CD4-positive, alpha-beta T cell treated with Interleukin-2 at 100 ng/mL for 4 hours (primary cell): ENCODE data around the gene DNAJB6.

Source experiments
- DNase-seq: peaks from one replicate; pipeline ENCODE4 v3.0.0-alpha.2; 2020; ENCODE audit warnings: low spot score

DNAJB6 gene

DNA sequence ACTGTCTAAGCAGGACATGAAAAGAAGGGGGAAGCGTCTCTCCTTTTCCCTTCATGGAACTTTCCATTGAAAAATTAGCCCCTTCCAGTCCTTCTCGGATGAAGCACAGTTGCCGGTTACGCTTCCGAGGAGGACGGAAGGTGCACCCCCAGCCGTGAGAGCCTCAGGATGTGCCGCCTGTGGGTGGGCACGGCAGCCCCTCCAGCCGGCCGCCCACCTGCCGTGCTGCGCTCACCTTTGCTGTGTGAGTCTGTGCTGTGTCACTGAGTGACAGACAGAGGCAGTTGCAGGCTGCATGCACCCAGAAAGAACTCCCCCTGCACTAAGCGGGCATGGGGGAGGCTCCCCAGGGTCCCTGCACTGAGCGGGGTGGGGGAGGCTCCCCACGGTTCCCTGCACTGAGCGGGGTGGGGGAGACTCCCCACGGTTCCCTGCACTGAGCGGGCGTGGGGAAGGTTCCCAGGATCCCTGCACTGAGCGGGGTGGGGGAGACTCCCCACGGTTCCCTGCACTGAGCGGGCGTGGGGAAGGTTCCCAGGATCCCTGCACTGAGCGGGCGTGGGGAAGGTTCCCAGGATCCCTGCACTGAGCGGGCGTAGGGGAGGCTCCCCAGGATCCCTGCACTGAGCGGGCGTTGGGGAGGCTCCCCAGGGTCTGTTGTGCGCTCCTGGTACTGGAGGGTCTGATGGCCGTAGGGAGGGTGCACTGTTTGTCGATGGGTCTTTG, 74.2 kb downstream of the DNAJB6 start:
- DNase-seq = no peak

DNA sequence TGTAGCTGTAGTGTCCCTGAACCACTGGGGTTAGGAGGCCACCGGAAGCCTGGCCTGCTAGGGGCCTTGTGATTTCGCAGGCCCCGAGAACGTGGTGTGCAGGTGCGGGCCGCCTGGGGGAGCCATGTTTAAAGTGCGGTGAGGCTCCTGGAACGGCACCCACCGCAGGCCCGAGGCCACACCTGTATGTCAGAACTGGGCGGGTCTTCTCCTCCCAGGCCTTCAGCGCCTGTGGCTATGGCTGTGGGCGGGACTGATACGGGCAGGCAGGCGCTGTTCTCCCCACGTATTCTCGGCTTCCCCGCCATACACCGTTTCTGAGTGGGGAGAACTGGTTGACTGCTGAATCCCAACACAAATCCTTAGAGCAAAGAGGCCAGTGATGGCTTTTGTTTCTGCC, 74.8 kb downstream of the DNAJB6 start:
- DNase-seq = peak; percentile 60

DNA sequence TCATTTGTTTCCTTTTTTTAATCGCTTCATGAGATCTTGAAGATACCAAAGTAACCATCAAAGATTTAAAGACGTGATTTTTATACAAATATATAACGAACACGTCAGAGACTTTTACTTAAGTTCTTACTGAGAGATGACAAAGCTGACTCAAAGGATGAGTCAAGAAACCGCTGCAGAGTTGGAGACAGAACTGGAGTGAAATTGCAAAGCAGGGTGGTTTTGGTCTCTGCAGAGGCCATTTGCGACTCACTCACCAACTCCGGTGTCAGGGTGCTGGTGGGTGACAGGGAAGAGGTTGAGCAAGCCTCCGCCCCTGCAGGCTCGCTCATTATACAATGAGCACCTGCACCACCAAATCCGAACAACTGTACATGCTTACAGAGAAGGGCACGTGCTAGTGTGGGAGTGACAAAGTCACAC, 75.2 kb downstream of the DNAJB6 start:
- peak; percentile 77 for DNase-seq

DNA sequence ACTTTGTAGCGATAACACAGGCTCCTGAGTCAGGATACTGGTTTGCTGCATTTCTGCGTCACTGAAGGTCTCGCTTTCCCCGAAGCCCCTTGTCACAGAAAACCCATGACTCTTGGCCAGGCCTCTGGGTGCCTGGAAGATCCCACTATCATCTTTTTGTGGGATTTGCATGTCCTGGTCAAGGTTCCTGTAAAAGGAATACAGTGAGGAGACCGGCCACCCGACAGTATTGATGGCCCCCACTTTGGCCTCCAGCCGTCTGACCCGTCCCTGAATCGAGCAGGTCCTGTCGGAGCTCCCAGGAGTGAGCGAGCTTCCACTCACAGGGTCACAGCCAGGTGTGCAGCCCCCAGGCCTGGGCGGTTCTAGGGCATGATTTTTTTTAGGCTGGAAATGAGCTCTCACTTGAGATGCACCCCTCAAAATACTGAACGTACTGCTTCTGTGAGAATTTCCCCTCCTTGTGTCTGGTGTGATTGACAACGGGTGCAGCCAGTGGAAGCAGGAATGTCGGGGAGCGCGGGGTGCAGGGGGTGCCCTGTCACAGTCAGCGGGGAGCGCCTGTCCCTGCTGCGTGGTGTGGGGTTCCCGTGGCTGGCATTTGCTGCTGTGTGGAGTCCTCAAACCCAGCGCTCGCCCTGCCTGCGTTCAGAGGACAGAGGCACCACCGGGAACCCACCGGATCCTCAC, 75.8 kb downstream of the DNAJB6 start:
- DNase-seq = no peak

DNA sequence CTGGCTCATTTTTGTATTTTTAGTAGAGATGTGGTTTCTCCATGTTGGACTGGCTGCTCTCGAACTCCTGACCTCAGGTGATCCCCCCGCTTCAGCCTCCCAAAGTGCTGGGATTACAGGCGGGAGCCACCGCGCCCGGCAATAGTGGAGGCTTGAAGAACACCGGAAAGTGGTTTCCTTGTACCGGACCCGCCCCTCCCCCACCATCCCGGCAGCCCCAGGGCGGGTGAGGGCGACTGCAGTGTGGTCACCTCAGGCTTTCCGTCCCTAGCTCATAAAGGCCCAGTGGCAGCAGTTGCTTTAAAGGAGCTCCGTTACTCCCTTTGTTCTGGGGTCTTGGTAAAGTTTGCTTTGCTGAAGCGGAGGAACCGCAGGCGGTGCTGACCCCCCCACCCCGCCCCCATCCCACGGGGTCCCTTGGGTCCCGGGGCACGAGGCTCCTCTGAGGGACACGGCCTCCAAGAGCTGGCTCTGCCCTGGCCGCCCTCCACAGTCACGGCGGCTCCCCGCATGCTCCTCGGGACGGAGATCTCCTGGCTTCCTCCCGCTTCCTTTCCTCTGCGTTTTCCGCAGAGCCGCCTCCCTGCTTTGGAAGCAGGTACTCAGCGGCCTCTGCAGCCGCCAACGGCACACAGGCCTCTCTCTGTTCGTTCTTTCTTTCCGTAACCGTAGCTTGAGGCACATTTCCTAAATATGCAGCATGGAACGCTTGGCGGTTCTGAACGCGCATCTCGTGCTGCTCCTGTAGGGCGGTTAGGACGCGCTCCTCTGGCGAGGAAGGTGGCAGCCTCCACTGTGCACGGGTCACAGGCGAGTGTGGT, 77.3 kb downstream of the DNAJB6 start:
- no peak for DNase-seq

DNA sequence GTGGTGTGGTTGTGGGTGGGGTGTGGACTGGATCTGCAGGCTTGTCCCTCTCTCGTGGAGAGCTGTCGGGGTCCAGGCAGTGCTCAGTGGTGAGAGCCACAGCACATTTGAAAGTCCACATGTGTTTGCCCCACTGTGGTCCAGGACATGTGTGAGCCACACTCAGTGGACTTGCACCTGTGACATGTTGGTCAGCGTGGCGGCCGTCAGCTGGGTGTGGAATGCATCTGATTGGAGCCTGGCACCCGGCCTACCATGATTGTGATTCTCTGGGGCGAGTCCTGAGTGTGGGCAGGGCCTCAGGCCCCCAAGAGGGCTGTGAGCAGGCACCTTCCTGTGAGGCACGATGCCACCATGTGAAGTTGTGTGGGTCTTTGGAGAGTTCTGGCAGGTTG, 77.9 kb downstream of the DNAJB6 start:
- no peak for DNase-seq

DNA sequence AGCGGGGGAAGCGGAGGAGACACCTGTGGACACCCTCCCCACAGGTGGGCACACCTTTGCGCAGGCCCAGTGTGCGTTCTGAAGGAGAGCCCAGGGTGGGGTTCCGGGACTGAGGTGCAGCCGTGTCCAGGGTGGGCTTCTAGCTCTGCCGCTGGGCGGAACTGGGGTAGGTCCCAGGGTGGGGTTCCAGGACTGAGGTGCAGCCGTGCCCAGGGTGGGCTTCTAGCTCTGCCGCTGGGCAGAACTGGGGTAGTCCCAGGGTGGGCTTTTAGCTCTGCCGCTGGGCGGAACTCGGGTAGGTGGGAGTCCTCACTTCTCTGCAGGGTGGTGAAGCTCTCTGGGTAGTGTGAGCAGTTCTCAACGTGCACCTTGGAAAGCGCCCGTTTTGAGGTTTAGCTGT, 78.7 kb downstream of the DNAJB6 start:
- no peak for DNase-seq

DNA sequence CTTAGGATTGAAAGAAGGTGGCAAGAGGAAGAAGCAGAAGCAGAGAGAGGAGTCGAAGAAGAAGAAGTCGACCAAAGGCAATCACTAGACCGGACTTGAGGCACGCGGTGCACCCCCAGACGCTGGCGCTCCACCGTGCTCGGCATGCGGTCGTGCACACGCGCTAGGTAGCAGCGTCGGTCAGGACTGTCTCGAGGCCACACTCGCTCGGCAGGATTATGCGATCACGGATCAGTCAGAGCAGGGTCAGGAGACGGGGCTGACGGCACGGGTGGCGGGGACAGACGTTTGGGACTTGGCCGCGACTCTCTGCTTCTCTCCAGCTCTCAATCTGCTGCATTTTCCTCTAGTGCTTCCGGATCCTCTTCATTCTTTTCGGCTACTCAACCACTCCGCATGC, 79.2 kb downstream of the DNAJB6 start:
- no peak for DNase-seq

DNA sequence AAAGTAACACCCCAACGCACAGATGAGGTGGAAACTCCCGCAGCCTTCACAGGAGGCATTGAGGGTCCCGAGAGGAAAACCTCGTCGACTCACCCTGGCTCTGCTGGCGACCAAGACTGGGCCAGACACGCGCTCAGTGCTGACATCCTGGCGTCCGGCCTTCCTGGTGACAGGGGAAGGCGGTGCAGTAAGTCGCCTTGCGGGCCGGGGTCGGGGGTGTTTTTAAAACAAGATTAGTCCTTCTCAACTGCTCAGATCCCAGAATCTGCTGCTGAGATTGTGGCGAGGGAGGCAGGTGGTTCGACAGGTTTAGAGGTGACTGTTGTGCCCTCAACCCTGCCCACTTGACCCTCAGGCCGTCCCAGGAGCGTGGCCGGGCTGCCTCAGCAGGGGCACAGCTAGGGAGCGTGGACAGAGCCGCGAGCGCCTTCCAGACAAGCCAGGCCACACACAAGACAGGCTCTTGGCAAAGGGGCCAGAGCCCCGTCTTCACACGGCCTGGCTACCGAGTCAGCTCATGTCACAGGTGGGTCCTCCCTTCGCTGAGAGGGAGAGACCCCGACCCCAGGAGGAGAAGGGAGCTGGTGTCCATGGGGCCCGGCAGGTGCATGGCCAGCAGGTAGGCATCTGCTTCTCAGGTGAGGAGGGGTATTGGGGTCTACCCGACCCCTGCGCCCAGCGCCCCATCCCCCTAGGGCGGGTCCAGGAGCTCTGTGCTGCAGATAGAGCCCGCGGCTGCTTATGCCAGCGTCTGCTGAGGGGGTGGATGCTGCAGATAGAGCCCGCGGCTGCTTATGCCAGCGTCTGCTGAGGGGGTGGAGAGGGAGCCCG, 81.6 kb downstream of the DNAJB6 start:
- DNase-seq = no peak

DNA sequence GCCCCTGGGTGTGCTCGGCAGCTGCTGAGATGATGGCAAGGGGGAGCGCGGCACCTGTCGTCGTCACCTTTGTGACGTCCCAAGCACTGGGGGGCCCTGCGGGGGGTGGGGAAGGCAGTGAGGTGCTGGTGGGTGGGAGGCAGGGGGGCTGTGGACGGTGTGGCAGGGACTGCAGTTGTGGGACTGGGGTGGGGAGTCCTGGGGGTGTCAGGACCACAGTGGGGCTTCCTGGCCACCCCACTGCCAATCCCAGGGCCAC, 82.2 kb downstream of the DNAJB6 start:
- DNase-seq = no peak

DNA sequence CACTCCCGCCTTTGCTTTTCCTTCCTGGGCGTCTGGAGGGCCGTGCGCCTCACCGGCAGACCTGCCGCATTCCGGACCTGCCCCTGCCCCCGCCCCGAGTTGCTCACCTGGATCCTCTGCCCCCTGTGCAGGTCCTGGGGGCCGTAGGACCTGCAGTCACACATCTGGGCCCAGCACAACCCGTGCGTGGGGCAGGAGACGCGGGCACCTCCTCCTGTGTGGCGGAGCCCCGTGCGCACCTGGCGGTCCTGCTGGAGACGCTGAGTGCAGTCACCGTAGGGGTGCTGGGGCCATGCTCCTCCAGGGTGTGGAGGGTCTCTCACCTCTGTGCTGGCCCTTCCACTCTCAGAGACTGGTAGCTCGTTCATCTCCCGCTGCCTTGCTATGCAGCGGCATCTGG, 85.5 kb downstream of the DNAJB6 start:
- no peak for DNase-seq

DNA sequence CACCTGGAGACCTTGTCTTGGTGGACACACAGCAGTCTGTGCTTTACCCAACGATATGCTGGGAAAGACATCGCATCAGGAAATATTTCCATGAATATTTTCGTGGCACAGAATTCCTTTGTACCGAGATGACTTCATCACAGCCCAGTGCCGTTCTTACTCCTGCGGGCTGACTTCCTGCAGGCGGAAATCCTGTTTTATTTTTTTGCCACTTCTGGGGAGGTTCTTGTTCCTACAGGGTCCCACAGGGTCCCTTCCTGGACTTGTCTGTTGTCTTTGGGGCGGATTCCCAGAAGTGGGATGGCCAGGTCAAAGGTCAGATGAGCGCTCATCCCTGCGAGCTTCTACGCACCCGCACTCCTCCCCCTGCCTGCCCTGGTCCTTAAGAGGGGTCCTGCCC, 86.5 kb downstream of the DNAJB6 start:
- DNase-seq = no peak

DNA sequence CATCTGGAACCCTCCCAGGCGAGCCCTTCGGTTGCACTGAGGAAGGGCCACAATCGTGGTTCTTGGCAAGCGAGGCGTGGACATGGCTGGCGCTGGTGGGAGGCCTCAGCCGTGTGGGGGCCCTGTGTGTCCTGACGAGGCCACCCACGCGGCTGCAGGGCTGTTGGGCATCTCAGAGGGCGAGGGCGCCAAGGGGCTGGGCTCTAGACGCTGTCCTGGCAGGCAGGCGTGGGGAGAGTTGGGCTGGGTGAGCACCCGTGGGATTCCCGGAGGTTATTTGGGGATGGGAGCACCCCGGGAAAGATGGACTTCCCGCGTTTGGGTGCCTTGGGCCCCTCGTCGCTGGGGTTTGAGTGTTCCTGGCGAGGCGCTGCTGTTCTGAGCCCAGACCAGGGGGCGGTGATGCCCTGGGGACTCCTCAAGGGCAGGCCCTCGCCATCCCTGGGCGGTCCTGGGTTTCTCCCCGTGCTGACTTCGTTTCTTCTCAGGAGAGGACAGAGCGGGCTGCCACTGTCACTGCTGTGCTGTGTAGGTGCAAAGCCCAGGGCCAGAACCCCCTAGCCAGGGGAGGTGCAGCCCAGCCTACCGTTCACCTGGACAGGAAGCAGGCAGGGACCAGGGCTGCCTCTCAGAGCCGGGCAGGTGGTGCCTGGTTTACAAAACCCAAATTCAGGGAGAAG, 87.2 kb downstream of the DNAJB6 start:
- no peak for DNase-seq

DNA sequence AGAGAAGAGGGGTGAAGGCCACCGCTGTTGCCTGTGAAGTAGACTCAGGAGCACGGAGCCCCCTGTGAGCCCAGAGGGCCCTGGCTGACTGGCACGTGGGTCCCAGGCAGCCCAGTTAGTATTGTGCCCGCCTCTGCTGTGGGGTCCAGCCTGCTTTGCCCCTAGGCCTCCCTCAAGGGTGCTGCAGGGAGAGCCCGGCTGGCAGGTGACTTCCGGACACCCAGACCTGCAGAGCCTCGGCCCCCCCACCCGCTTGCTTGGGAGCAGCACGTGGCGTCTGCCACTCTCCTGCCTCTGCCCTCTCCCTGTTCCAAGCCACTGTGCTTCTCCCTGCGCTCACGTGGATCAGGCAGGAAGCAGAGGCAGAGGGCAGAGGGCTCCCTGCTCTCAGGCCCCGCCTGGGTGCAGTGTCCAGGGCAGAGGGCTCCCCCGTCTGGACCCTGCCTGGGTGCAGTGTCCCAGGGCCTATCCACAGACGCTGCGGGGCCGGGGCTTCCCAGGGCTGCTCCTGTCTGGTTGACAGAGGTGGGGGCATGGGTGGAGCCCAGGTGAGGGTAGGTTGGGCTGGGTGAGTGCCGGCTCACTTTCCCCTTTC, 88.4 kb downstream of the DNAJB6 start:
- DNase-seq = no peak

DNA sequence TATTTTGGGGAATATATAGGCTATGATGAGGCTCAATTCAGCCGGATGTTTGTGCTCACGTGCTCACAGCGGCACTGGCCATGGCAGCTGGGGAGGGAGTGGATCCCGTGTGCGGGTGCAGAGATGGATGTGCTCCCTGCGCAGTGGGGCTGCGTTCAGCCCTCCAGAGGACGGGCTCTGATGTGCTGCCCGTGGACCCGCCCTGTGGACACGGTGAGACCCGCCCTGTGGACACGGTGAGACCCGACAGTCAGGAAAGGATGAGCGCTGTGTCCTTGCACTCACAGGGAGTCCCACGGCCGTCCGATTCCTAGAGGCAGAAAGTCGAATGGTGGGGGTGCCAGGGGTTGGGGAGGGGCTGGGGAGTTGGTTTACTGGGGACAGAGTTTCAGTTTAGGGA, 89.0 kb downstream of the DNAJB6 start:
- no peak for DNase-seq

DNA sequence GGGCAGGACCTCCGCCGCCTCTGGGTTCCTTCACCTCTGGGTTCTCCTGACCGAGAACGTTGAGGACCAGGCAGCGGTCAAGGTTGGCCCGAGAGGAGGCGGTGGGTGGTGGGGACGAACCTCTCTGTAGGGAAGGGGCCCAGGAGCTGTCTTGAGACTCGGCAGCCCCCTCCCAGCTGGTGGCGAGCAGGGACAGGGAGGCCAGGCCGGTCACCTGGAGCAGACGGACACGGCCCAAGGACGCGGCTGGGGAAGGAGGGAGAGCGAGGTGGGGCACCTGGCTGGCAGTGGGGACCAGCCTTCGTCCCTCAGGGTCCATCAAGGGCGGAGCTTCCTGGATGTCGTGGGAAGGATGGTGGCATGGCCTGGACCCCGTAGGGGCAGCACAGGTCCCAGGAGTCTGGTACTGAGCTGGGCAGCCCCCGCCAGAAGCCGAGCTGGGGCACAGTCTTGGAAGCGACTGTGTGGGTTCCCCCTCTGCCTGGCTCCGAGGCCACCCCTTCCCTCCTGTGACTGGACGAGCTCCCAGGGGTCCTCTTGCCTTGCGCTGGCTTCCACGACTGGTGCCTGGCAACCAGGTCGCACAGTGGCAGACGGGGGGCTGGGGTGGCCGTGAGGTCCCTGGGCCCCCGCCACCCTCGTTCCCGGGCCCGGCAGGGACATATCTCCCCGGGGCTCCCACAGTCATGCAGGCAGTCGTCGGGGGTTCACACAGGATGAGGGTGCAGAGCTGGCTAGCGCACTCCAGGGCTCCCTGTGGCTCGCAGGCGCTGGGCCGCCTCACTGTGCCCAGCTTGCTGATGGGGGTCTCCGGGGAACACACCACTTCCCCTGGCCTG, 89.9 kb downstream of the DNAJB6 start:
- DNase-seq = no peak

DNA sequence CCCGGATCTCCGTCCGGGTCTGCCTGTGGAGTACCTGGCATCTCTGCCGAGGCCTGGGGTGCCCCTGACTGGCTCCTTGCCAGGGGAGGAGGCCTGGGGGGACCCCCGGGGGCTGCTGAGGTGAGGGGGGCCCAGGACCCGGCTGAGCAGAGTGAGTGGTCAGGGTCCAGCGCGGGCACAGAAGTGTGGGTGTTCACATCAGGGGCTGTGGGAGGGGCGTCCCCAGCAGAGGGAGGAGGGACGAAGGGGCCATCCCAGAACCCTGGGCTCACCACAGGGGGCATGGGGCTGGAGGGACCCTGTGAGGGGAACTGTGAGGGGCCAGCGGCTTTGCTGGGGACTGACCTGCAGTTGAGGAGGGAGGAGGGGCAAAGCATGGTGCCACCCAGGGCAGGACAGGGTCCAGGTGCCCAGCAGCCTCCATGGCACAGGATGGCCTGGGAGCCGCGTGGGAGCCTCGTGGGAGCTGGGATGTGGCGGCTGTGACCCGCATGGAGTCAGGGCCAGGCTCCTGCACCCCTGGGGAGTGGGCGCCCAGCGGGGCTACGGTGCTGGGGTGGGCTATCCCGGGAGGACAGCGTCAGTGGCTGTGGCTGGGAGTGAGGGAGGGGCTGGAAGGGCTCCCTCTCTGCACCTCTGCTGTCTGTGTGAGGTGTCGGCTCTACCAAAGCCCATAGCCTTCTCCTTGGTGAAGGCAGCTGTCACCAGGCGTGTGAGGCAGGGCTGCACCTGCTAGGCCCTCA, 91.2 kb downstream of the DNAJB6 start:
- no peak for DNase-seq

DNA sequence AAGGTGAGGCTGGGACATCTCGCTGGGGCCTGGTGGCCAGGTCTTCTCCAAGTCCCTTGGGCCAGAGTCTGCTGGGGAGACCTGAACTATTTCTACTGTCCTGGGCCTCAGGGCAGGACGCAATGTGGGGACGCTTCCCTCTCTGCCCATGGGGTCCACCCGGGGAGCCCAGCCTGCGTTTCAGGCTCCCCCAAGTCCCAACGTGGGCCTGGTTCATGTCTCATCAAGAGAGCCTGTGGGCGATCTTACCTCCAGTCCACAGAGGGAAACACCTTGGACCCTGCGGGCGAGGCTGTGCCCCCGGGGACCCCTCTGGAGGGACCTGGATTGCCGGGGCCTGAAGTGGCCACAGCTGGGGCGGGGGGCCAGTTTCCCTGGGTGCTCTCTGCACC, 91.7 kb downstream of the DNAJB6 start:
- no peak for DNase-seq

DNA sequence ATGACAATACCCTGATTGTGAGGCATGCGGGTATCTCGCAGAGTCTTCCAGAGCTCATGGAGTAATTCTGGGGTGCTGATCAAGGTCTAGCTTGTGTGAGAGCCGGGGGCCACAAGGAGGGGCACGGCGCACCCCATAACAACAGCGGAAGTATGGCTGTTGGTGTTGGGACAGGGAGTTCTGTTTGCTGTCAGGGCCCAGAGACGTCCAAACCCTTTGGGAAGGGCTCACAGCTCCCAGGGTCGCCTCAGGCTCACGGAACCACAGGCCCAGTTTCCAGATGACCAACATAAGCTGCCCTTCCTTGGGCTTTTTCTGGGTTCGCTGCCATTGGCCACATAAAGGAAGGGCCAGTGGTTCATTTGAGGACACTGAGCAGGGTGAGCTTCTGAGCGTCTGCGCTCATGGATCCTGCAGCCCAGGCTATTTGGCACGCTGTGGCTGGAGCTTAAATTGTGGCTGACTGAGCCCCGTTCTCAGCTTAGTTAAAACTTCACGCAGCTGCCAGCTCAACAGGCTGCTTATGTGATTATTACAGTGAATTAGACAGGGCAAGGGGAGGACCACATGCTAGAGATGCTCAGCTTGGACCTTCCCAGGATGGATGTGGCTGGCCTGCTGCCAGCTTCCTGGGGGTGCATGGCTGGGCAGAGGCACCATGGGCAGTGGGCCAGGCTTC, 92.3 kb downstream of the DNAJB6 start:
- DNase-seq = no peak
